ENCODE measurements around the gene GPATCH1. TPM values are rescaled to one million over a fixed set of nuclear protein-coding genes. Genes with fewer than 3 reads are reported as not detected.
A peak's percentile ranks its signal among the peaks of the same experiment; 100 is the strongest.

Gene GPATCH1
- total RNA-seq, 1 experiment from 2014 or later, result 2.9 TPM

- Histone ChIP-seq H3K9me3 (ENCODE audit: low read length) (no peaks in the 10 kb centered on the region), H3K4me3 (ENCODE audit: low read length) (no peak within 1 kb of the TSS), H3K27ac (ENCODE audit: low read length) (no peak within 1 kb of the TSS), H2AFZ (ENCODE audit: low read length) (no peak within 1 kb of the TSS), H3K4me2 (ENCODE audit: low read depth, low read length, poor library complexity, severe bottlenecking) (no peak within 1 kb of the TSS), H3K9ac (ENCODE audit: low read length) (no peak within 1 kb of the TSS), H3K9me2 (replicated peaks; ENCODE audit: insufficient read depth, low read length) (no peaks in the 10 kb centered on the region), H4K20me1 (ENCODE audit: insufficient read depth, low read depth, low read length) (no peaks in the 10 kb centered on the region), H3K27me3 (ENCODE audit: low read length) (no peaks in the 10 kb centered on the region), H3K36me3 (ENCODE audit: insufficient read depth, low read length) (no peaks in the 10 kb centered on the region; the same call in 1 of the 2 replicates), H3K79me2 (ENCODE audit: low read length) (no peaks in the 10 kb centered on the region), H3K4me1 (ENCODE audit: low read length) (no peaks in the 10 kb centered on the region)
- no peak for DNase-seq
Measured at GRCh38 chr19:33132021-33132420, 51.0 kb downstream of the GPATCH1 start, which contains the start of gene WDR88. Gene WDR88 (plus strand): TSS chr19:33132114. CDS start chr19:33132170, 56 bp downstream.

- H2AFZ ChIP-seq (ENCODE audit: low read length), result no peak overlapping the region
- H3K4me3 ChIP-seq (ENCODE audit: low read length), result no peak overlapping the region
- no peak for DNase-seq
- H3K4me2 ChIP-seq (ENCODE audit: low read depth, low read length, poor library complexity, severe bottlenecking), result no peak overlapping the region
- H3K9me3 ChIP-seq (ENCODE audit: low read length), result no peaks in the 10 kb centered on the region
- H3K9ac ChIP-seq (ENCODE audit: low read length), result no peak overlapping the region
- H3K9me2 ChIP-seq (replicated peaks; ENCODE audit: insufficient read depth, low read length), result no peaks in the 10 kb centered on the region
- H3K36me3 ChIP-seq (ENCODE audit: insufficient read depth, low read length), result no peaks in the 10 kb centered on the region
- H4K20me1 ChIP-seq (ENCODE audit: insufficient read depth, low read depth, low read length), result no peaks in the 10 kb centered on the region
- H3K4me1 ChIP-seq (ENCODE audit: low read length), result no peaks in the 10 kb centered on the region
- H3K27me3 ChIP-seq (ENCODE audit: low read length), result no peaks in the 10 kb centered on the region
- no peaks in the 10 kb centered on the region for H3K79me2 ChIP-seq (ENCODE audit: low read length)
- H3K27ac ChIP-seq (ENCODE audit: low read length), result no peak overlapping the region
Measured at GRCh38 chr19:33132425-33132824, 51.4 kb downstream of the GPATCH1 start.

DNA sequence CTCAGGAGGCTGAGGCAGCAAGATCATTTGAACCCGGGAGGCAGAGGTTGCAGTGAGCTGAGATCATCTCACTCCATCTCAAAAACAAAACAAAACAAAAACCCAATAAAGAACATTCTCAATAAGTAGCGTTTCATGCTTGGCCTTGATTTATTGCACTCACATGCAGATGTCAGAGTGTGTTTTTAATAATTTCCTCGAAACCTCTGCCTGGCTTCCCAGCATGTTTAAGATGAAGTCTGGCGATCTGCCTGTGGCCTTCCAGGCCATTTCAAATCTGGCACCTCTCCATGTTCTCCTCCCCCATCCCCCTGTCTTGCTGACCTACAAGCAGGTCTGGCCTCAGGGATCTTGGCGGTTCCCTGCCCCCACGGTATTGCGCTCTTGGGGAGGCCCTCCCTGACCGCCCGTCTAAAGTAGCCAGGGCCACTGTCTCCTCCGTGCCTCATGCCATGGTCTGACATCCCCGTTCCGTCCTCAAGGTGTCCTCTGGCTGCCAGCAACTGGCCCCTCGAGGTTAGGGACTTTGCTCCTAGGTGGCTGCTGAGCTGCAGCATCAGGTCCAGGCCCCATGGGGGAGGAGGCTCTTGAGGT, 52.6 kb downstream of the GPATCH1 start:
- no peak overlapping the region for H3K4me3 ChIP-seq (ENCODE audit: low read length)
- H3K27me3 ChIP-seq (ENCODE audit: low read length), result no peaks in the 10 kb centered on the region
- H3K79me2 ChIP-seq (ENCODE audit: low read length), result no peaks in the 10 kb centered on the region
- no peak overlapping the region for H3K9ac ChIP-seq (ENCODE audit: low read length)
- no peaks in the 10 kb centered on the region for H3K9me2 ChIP-seq (replicated peaks; ENCODE audit: insufficient read depth, low read length)
- no peaks in the 10 kb centered on the region for H3K36me3 ChIP-seq (ENCODE audit: insufficient read depth, low read length)
- H4K20me1 ChIP-seq (ENCODE audit: insufficient read depth, low read depth, low read length), result no peaks in the 10 kb centered on the region
- no peak overlapping the region for H3K27ac ChIP-seq (ENCODE audit: low read length)
- no peaks in the 10 kb centered on the region for H3K9me3 ChIP-seq (ENCODE audit: low read length)
- H3K4me2 ChIP-seq (ENCODE audit: low read depth, low read length, poor library complexity, severe bottlenecking), result no peak overlapping the region
- no peaks in the 10 kb centered on the region for H3K4me1 ChIP-seq (ENCODE audit: low read length)
- H2AFZ ChIP-seq (ENCODE audit: low read length), result no peak overlapping the region
- no peak for DNase-seq

GRCh38 chr19:33134571-33135041, 53.6 kb downstream of the GPATCH1 start:
- Histone ChIP-seq H3K27ac (ENCODE audit: low read length) (no peak overlapping the region), H3K9ac (ENCODE audit: low read length) (no peak overlapping the region), H3K36me3 (ENCODE audit: insufficient read depth, low read length) (no peaks in the 10 kb centered on the region), H3K79me2 (ENCODE audit: low read length) (no peaks in the 10 kb centered on the region), H3K4me2 (ENCODE audit: low read depth, low read length, poor library complexity, severe bottlenecking) (no peak overlapping the region), H3K9me3 (ENCODE audit: low read length) (no peaks in the 10 kb centered on the region), H3K9me2 (replicated peaks; ENCODE audit: insufficient read depth, low read length) (no peaks in the 10 kb centered on the region), H2AFZ (ENCODE audit: low read length) (no peak overlapping the region), H3K4me1 (ENCODE audit: low read length) (no peaks in the 10 kb centered on the region), H4K20me1 (ENCODE audit: insufficient read depth, low read depth, low read length) (no peaks in the 10 kb centered on the region), H3K27me3 (ENCODE audit: low read length) (no peaks in the 10 kb centered on the region), H3K4me3 (ENCODE audit: low read length) (no peak overlapping the region)
- no peak for DNase-seq

DNA sequence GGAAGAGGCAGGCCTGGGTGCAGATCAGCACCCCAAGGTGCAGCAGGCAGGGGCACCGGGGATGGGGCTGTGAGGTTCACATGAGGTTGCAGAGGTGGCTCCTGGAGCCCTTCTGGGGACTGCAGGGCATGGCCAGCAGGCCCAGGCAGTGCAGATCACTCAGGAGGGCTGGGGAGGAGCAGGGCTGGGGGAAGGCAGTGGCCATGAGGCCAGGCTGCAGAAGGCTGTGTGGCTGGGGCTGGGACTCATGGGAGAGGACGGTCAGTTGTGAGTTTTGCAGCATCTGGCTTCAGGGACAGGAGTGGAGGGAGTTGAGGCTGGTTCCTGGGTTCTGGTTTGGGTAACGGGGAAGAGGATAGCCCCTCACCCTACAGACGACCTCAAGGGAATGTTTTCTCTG, 58.2 kb downstream of the GPATCH1 start:
- Histone ChIP-seq H3K4me3 (ENCODE audit: low read length) (no peak overlapping the region), H3K27me3 (ENCODE audit: low read length) (no peaks in the 10 kb centered on the region), H2AFZ (ENCODE audit: low read length) (no peak overlapping the region), H3K79me2 (ENCODE audit: low read length) (no peaks in the 10 kb centered on the region), H3K36me3 (ENCODE audit: insufficient read depth, low read length) (no peaks in the 10 kb centered on the region), H3K9ac (ENCODE audit: low read length) (no peak overlapping the region), H3K9me3 (ENCODE audit: low read length) (no peaks in the 10 kb centered on the region), H3K4me2 (ENCODE audit: low read depth, low read length, poor library complexity, severe bottlenecking) (no peak overlapping the region), H4K20me1 (ENCODE audit: insufficient read depth, low read depth, low read length) (no peaks in the 10 kb centered on the region), H3K9me2 (replicated peaks; ENCODE audit: insufficient read depth, low read length) (no peaks in the 10 kb centered on the region), H3K27ac (ENCODE audit: low read length) (no peak overlapping the region), H3K4me1 (ENCODE audit: low read length) (no peaks in the 10 kb centered on the region)
- no peak for DNase-seq

- H3K9me2 ChIP-seq (replicated peaks; ENCODE audit: insufficient read depth, low read length), result no peaks in the 10 kb centered on the region
- peak overlapping the region; percentile 12 for H3K4me2 ChIP-seq (ENCODE audit: low read depth, low read length, poor library complexity, severe bottlenecking)
- no peaks in the 10 kb centered on the region for H3K79me2 ChIP-seq (ENCODE audit: low read length)
- no peak overlapping the region for H3K9ac ChIP-seq (ENCODE audit: low read length)
- no peaks in the 10 kb centered on the region for H4K20me1 ChIP-seq (ENCODE audit: insufficient read depth, low read depth, low read length)
- no peak overlapping the region for H3K27ac ChIP-seq (ENCODE audit: low read length)
- no peak overlapping the region for H3K4me3 ChIP-seq (ENCODE audit: low read length)
- no peaks in the 10 kb centered on the region for H3K4me1 ChIP-seq (ENCODE audit: low read length)
- no peaks in the 10 kb centered on the region for H3K36me3 ChIP-seq (ENCODE audit: insufficient read depth, low read length)
- DNase-seq, result peak; percentile 87
- no peaks in the 10 kb centered on the region for H3K9me3 ChIP-seq (ENCODE audit: low read length)
- H3K27me3 ChIP-seq (ENCODE audit: low read length), result no peaks in the 10 kb centered on the region
- no peak overlapping the region for H2AFZ ChIP-seq (ENCODE audit: low read length)
Measured at GRCh38 chr19:33143897-33144405, 63.0 kb downstream of the GPATCH1 start.

- DNase-seq, result no peak
- no peak overlapping the region for H2AFZ ChIP-seq (ENCODE audit: low read length)
- H3K4me3 ChIP-seq (ENCODE audit: low read length), result no peak overlapping the region
- H3K36me3 ChIP-seq (ENCODE audit: insufficient read depth, low read length), result no peaks in the 10 kb centered on the region
- H3K27me3 ChIP-seq (ENCODE audit: low read length), result no peaks in the 10 kb centered on the region
- no peak overlapping the region for H3K27ac ChIP-seq (ENCODE audit: low read length)
- no peak overlapping the region for H3K4me2 ChIP-seq (ENCODE audit: low read depth, low read length, poor library complexity, severe bottlenecking)
- H3K9ac ChIP-seq (ENCODE audit: low read length), result no peak overlapping the region
- H3K79me2 ChIP-seq (ENCODE audit: low read length), result no peaks in the 10 kb centered on the region
- H3K9me2 ChIP-seq (replicated peaks; ENCODE audit: insufficient read depth, low read length), result no peaks in the 10 kb centered on the region
- no peaks in the 10 kb centered on the region for H4K20me1 ChIP-seq (ENCODE audit: insufficient read depth, low read depth, low read length)
- H3K4me1 ChIP-seq (ENCODE audit: low read length), result no peaks in the 10 kb centered on the region
- no peaks in the 10 kb centered on the region for H3K9me3 ChIP-seq (ENCODE audit: low read length)
Measured at GRCh38 chr19:33146209-33146608, 65.2 kb downstream of the GPATCH1 start.

DNA sequence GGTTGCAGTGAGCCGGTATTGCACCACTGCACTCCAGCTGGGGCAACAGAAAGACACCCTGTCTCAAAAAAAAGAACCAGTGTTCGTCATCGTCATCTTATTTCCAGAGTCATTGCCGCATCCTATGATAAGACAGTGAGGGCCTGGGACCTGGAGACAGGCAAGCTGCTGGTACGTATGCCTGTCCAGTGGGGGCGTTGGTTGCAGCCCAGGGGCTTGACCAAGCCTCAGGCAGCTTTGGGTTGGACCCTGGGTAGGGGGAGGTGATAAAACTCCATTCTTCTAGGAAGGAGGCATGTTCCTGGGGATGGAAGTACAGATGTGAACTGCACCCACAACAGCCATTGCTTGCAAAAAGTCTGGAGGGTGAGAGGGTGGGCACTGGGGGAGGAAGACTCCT, 66.6 kb downstream of the GPATCH1 start:
- no peak for DNase-seq
- H3K9me3 ChIP-seq (ENCODE audit: low read length), result no peaks in the 10 kb centered on the region
- no peaks in the 10 kb centered on the region for H3K9me2 ChIP-seq (replicated peaks; ENCODE audit: insufficient read depth, low read length)
- H3K9ac ChIP-seq (ENCODE audit: low read length), result no peak overlapping the region
- no peaks in the 10 kb centered on the region for H3K36me3 ChIP-seq (ENCODE audit: insufficient read depth, low read length)
- no peaks in the 10 kb centered on the region for H3K79me2 ChIP-seq (ENCODE audit: low read length)
- no peak overlapping the region for H3K4me2 ChIP-seq (ENCODE audit: low read depth, low read length, poor library complexity, severe bottlenecking)
- H3K27ac ChIP-seq (ENCODE audit: low read length), result no peak overlapping the region
- no peak overlapping the region for H3K4me3 ChIP-seq (ENCODE audit: low read length)
- no peak overlapping the region for H2AFZ ChIP-seq (ENCODE audit: low read length)
- H4K20me1 ChIP-seq (ENCODE audit: insufficient read depth, low read depth, low read length), result no peaks in the 10 kb centered on the region
- H3K27me3 ChIP-seq (ENCODE audit: low read length), result no peaks in the 10 kb centered on the region
- H3K4me1 ChIP-seq (ENCODE audit: low read length), result no peaks in the 10 kb centered on the region
